HFFc6 (cell line): ENCODE results near the gene CLDN16. TPM values are rescaled to one million over a fixed set of nuclear protein-coding genes. Genes with fewer than 3 reads are reported as not detected.
A peak's percentile ranks its signal among the peaks of the same experiment; 100 is the strongest.

Source experiments
- DNase-seq: peaks from one replicate; pipeline ENCODE4 v3.0.0-alpha.2; 2018
- H3K27ac Mint-ChIP-seq: 2 replicates; pipeline ENCODE4 v1.8.0; 2020; ENCODE audit warnings: mild to moderate bottlenecking, mixed read lengths
- H3K27me3 Mint-ChIP-seq: 2 replicates; pipeline ENCODE4 v1.8.0; 2021; ENCODE audit warnings: mild to moderate bottlenecking, moderate library complexity, mixed read lengths; ENCODE audit not compliant: insufficient read depth
- H3K36me3 Mint-ChIP-seq: 2 replicates; pipeline ENCODE4 v1.8.0; 2021; ENCODE audit warnings: low read depth, mixed read lengths
- H3K4me1 Mint-ChIP-seq: 2 replicates; pipeline ENCODE4 v1.8.0; 2020; ENCODE audit warnings: low read depth, mixed read lengths
- H3K4me3 Mint-ChIP-seq: 2 replicates; pipeline ENCODE4 v1.8.0; 2020; ENCODE audit warnings: mild to moderate bottlenecking, moderate library complexity, mixed read lengths
- H3K9me3 Mint-ChIP-seq: 2 replicates; pipeline ENCODE4 v1.8.0; 2020; ENCODE audit warnings: mild to moderate bottlenecking, mixed read lengths
- total RNA-seq, 6 experiments: library from RNA; stranded (reverse); fragmentation: NEBNext Ultra II Directional; extraction: Animal tissue kit (Norgen Biotek cat#: 25700); gene quantifications; 2 replicates in 1 of 6; 3 replicates in 5 of 6; pipeline ENCODE4 v1.2.3, GENCODE V29; 2021
- TF ChIP-seq, protein P1 (sequence below): fragments of 200-600 bp; sonication (generic); IDR thresholded peaks from 2 replicates; pipeline ENCODE4 v1.5.0; 2021; ENCODE audit warnings: antibody characterized with exemption, mild to moderate bottlenecking

CLDN16 gene
- total RNA-seq, 6 experiments from 2014 or later: 0.05 to 0.07 TPM; not detected in 4

DNA sequence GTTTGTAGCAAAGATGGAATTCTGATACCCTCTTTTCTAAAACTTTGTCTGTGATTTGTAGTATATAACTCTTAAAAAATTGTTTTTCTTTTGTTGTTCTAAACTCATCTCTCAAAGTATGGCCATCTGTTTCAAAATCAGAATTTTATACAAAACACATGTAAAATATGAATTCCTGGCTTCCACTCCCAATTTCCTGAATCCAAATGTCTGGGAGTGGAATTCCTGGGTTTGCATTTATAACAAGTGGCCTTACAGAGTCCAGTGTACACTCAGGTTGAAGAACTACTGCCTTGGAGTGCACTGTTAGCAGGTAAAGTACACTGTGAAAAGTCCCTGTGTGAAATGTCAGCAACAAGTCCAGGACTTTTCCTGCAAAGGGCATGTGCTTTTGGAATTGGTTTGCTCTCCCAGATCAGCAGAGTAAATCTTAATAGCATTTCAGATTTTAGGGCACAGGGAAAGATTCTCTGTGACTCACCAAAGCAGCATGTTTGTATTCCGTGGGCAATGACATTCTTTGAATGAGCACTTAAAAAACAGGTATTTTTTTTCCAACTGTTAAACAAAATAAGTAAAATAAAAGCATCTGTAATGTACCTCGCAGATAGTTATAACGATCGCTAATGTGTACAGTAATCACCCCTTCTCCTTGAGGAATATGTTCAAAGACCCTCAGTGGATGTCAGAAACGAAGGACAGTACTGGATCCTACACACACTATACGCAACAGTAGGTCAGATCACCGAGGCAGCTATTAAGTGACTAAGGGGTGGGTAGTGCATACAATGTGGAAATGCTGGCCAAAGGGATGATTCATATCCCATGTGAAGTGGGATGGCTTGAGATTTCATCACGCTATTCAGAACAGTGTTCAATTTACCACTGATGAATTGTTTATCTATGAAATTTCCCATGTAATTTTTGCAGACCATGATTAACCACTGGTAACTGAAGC is 2.0 kb upstream of the CLDN16 start:
- Mint-ChIP-seq H3K4me1 (peaks cover 56% of the 10 kb centered on the region), H3K9me3 (no peaks in the 10 kb centered on the region), H3K36me3 (no peaks in the 10 kb centered on the region), H3K4me3 (peak overlapping the region; percentile 86), H3K27ac (peak overlapping the region; percentile 87), H3K27me3 (no peaks in the 10 kb centered on the region)
- TF ChIP-seq, protein P1, sequence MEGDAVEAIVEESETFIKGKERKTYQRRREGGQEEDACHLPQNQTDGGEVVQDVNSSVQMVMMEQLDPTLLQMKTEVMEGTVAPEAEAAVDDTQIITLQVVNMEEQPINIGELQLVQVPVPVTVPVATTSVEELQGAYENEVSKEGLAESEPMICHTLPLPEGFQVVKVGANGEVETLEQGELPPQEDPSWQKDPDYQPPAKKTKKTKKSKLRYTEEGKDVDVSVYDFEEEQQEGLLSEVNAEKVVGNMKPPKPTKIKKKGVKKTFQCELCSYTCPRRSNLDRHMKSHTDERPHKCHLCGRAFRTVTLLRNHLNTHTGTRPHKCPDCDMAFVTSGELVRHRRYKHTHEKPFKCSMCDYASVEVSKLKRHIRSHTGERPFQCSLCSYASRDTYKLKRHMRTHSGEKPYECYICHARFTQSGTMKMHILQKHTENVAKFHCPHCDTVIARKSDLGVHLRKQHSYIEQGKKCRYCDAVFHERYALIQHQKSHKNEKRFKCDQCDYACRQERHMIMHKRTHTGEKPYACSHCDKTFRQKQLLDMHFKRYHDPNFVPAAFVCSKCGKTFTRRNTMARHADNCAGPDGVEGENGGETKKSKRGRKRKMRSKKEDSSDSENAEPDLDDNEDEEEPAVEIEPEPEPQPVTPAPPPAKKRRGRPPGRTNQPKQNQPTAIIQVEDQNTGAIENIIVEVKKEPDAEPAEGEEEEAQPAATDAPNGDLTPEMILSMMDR: no peak
- DNase-seq: peak; percentile 91

DNA sequence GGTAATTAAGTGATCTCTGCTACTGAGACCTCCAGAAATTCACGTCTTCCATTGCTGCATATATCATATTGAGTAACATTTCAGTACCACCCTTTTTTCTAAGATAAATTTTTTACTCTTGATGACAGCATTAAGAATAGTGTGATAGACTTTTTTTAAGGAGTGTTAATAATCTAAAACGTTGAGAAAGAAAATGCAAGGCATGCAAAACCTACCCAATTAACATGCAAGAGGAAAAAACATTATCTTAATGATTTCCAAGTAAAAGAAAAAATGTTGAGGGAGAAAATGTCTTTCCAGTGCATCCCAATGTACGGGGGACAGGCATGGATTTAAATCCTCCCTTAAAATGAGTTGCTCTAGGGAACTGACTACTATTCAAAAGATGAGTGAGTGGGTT is 740 bp downstream of the CLDN16 start:
- Mint-ChIP-seq H3K27ac (no peak overlapping the region), H3K36me3 (no peaks in the 10 kb centered on the region), H3K27me3 (no peaks in the 10 kb centered on the region), H3K4me1 (peaks cover 36% of the 10 kb centered on the region), H3K9me3 (no peaks in the 10 kb centered on the region), H3K4me3 (no peak overlapping the region)
- DNase-seq: no peak
- TF ChIP-seq, protein P1: no peak

DNA sequence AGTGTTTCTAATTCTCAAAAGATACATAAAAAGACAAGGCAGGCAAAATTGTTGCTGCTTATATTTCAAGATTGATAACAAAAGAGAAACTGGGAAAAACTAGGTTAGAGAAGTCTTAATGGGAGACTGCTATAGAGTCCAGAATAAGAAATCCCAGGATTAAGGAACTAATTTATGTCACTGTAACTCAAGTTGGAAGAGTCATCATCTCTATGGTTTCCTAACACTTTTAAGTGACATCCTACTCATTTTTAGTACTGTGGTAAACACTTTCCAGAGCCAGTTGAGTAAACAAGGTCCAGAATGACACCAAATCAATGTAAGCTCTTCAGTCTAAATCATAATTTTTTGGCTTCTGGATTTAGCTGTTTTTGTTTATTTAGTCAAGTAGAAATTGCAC is 8.0 kb downstream of the CLDN16 start:
- Mint-ChIP-seq H3K4me3 (no peak overlapping the region), H3K9me3 (no peaks in the 10 kb centered on the region), H3K4me1 (no peaks in the 10 kb centered on the region), H3K27ac (no peak overlapping the region), H3K27me3 (peaks cover 2% of the 10 kb centered on the region; the same call in 1 of the 2 replicates), H3K36me3 (no peaks in the 10 kb centered on the region)
- DNase-seq: no peak
- TF ChIP-seq, protein P1: no peak

DNA sequence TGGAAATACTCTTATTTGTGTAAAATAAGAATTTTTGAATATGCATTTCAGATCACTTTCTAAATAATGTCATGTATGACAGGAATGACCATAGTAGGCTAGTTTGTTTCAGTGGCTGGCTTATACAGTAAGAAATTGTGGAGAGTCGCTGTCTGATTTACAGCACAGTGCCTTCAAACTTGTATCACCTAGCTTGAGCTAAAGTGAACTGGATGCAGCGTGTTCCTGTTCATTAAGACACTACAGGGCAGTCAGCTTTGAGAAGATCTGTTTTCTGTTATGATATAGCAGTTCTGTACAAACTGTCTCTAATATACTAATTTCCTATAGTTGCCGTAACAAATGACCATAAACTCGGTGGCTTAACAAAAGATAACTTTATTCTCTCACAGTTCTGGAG is 9.9 kb downstream of the CLDN16 start:
- Mint-ChIP-seq H3K4me3 (no peak overlapping the region), H3K9me3 (no peaks in the 10 kb centered on the region), H3K36me3 (no peaks in the 10 kb centered on the region), H3K27me3 (peaks cover 6% of the 10 kb centered on the region; the same call in 1 of the 2 replicates), H3K4me1 (no peaks in the 10 kb centered on the region), H3K27ac (no peak overlapping the region)
- DNase-seq: no peak
- TF ChIP-seq, protein P1: no peak

DNA sequence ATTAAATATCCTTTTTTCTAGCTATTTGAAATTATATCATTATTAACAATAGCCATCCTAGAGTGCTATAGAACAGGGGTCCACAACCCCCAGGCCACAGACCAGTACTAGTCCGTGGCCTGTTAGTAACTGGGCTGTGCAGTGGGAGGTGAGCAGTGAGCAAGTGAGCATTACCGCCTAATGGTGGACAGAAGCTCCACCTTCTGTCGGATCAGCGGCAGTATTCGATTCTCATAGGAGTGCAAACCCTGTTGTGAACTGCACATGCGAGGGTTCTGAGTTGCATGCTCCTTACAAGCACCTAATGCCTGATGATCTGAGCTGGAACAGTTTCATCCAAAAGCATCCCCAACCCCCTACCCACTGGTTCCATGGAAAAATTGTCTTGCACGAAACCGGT is 11.7 kb downstream of the CLDN16 start:
- TF ChIP-seq, protein P1: no peak
- no peak for DNase-seq
- H3K27ac Mint-ChIP-seq: no peak overlapping the region
- peaks cover 6% of the 10 kb centered on the region; the same call in 1 of the 2 replicates for H3K27me3 Mint-ChIP-seq
- no peaks in the 10 kb centered on the region for H3K9me3 Mint-ChIP-seq
- no peak overlapping the region for H3K4me3 Mint-ChIP-seq
- H3K36me3 Mint-ChIP-seq: no peaks in the 10 kb centered on the region
- no peaks in the 10 kb centered on the region for H3K4me1 Mint-ChIP-seq
